Tibial artery (tissue), 4 donors: ENCODE data around the gene CCDC82.

Source experiments
- DNase-seq, 2 donors: peaks; one replicate each; pipeline ENCODE4 v3.0.0-alpha.2; 2019
- H3K27ac ChIP-seq, 2 donors: fragments of 200-600 bp; sonication (generic) in 1 of 2; 1 replicate in 1 of 2; 2 replicates in 1 of 2; pipeline ENCODE4 v1.5.1; 2018 to 2019; ENCODE audit warnings: mild to moderate bottlenecking in 1 of 2
- H3K27me3 ChIP-seq, 2 donors: fragments of 200-600 bp; sonication (generic) in 1 of 2; one replicate each; pipeline versions ENCODE4 v1.5.1 to v1.6.0; 2016 to 2019
- H3K36me3 ChIP-seq, 3 donors: fragments of 200-600 bp; sonication (generic) in 2 of 3; one replicate each; pipeline ENCODE4 v1.5.1; 2016 to 2019; ENCODE audit warnings: mild to moderate bottlenecking in 2 of 3
- H3K4me1 ChIP-seq, 4 donors: fragments of 200-600 bp; sonication (generic) in 2 of 4; 1 replicate in 3 of 4; 2 replicates in 1 of 4; pipeline ENCODE4 v1.5.1; 2016 to 2019
- H3K4me3 ChIP-seq, 2 donors: fragments of 200-600 bp; sonication (generic) in 1 of 2; 1 replicate in 1 of 2; 2 replicates in 1 of 2; pipeline ENCODE4 v1.5.1; 2018 to 2019; ENCODE audit warnings: mild to moderate bottlenecking in 2 of 2
- H3K9me3 ChIP-seq, 3 donors: fragments of 200-600 bp; sonication (generic) in 1 of 3; one replicate each; pipeline ENCODE4 v1.5.1; 2016 to 2019
- intact Hi-C: fragments of 100-400 bp; cut with DNase I; formaldehyde crosslinking; loops from one replicate; pipeline ENCODE4 v1.15.0; 2023; ENCODE audit warnings: low total_unique reads
- TF ChIP-seq, protein P1 (sequence below), 2 experiments: fragments of 200-600 bp in 1 of 2; fragments of 450-650 bp in 1 of 2; IDR thresholded peaks; one replicate each; pipeline ENCODE4 v1.5.1; 2017 to 2019; ENCODE audit warnings: antibody characterized with exemption in 2 of 2, mild to moderate bottlenecking in 1 of 2, moderate library complexity in 1 of 2

Gene CCDC82

GRCh38 chr11:96341211-96342013, 48.3 kb downstream of the CCDC82 start:
- peak; percentile 61 to 80 for DNase-seq
- TF ChIP-seq, protein P1, sequence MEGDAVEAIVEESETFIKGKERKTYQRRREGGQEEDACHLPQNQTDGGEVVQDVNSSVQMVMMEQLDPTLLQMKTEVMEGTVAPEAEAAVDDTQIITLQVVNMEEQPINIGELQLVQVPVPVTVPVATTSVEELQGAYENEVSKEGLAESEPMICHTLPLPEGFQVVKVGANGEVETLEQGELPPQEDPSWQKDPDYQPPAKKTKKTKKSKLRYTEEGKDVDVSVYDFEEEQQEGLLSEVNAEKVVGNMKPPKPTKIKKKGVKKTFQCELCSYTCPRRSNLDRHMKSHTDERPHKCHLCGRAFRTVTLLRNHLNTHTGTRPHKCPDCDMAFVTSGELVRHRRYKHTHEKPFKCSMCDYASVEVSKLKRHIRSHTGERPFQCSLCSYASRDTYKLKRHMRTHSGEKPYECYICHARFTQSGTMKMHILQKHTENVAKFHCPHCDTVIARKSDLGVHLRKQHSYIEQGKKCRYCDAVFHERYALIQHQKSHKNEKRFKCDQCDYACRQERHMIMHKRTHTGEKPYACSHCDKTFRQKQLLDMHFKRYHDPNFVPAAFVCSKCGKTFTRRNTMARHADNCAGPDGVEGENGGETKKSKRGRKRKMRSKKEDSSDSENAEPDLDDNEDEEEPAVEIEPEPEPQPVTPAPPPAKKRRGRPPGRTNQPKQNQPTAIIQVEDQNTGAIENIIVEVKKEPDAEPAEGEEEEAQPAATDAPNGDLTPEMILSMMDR (IDR thresholded peaks at IDR 0.05) = peak; percentile 44
- H3K4me1 ChIP-seq = peaks cover 4 to 55% (median 47%) of the 10 kb centered on the region in 4 donors
- H3K27ac ChIP-seq = peak overlapping the region; percentile 89 to 93
- intact Hi-C loops = loop anchor here (5.0 kb wide), 4 partner anchors 34 to 494 kb away; no protein-coding TSS in a partner anchor
- H3K9me3 ChIP-seq = no peaks in the 10 kb centered on the region
- peak overlapping the region; percentile 70 to 73 for H3K4me3 ChIP-seq
- no peaks in the 10 kb centered on the region for H3K27me3 ChIP-seq
- H3K36me3 ChIP-seq = no peaks in the 10 kb centered on the region

DNA sequence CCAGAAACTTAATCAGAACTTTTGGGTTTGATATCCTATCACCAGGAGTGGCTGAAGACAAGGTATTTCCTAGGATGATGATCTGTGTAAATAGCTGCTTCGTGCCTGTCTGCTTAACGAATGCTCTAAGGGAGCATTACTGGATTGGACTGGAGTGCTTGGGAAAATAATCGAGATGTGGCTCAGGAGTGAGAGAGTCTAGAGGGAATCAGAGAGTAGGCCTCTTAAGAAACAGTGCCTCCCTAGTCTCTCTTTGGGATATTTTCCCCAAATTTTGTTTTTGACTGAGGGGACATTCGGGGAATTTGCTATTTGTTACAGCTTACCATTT, 49.2 kb downstream of the CCDC82 start:
- H3K9me3 ChIP-seq = no peaks in the 10 kb centered on the region
- TF ChIP-seq, protein P1 (IDR thresholded peaks at IDR 0.05) = no peak
- H3K36me3 ChIP-seq = no peaks in the 10 kb centered on the region
- H3K4me3 ChIP-seq = peak overlapping the region; percentile 70 to 73
- DNase-seq = no peak
- H3K27me3 ChIP-seq = no peaks in the 10 kb centered on the region
- H3K4me1 ChIP-seq = peaks cover 4 to 62% (median 50%) of the 10 kb centered on the region in 4 donors
- intact Hi-C loops = loop anchor here (5.0 kb wide), 4 partner anchors 33 to 493 kb away; no protein-coding TSS in a partner anchor
- peak overlapping the region; percentile 89 to 93 for H3K27ac ChIP-seq

DNA sequence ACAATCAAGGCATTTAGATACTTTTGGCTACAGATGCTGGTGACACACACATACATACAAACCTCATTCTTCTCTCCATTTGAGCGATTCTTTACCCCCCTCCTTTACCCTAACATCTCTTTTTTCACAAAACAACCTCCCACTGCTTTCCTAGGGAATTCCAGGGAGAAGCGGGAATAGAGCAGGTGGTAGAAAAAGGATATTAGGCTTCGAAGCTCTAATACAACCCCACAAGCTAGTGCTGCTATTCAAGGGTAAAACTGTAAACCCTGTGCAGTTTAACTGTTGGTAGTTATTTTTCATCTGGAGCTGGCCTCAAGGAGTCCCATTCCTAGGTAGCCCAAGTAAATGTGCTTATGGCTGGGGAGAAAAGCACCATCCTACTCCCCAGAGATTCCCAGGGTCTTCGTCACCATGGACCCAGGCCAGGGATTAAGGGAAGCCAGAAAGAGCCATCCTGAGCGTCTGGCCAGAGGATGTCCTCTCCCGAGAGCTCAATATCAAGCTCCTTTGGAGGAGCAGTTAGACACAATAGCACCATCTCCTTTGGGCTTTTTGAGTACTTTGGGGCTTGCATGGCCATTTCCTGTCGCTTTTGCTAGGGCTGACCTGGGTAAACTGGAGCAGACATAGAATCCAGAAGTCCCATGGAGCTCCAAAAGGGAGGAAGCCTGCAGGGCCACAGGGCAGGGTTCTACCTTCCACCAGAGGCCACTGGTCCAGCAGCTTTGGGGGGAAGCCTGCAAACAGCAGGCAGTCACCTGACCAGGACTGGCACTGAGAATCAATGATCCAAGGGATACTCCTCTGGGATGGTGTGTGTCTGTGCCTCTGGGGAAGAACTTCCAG, 49.8 kb downstream of the CCDC82 start:
- H3K27me3 ChIP-seq = no peaks in the 10 kb centered on the region
- H3K36me3 ChIP-seq = no peaks in the 10 kb centered on the region
- H3K4me1 ChIP-seq = peaks cover 4 to 66% (median 50%) of the 10 kb centered on the region in 4 donors
- no peaks in the 10 kb centered on the region for H3K9me3 ChIP-seq
- H3K4me3 ChIP-seq = peak overlapping the region; percentile 70 to 73
- H3K27ac ChIP-seq = peak overlapping the region; percentile 89 to 93
- DNase-seq = peak in 1 of 2 donors; percentile 73
- intact Hi-C loops = loop anchor here (5.0 kb wide), 4 partner anchors 33 to 493 kb away; no protein-coding TSS in a partner anchor
- TF ChIP-seq, protein P1 (IDR thresholded peaks at IDR 0.05) = no peak

DNA sequence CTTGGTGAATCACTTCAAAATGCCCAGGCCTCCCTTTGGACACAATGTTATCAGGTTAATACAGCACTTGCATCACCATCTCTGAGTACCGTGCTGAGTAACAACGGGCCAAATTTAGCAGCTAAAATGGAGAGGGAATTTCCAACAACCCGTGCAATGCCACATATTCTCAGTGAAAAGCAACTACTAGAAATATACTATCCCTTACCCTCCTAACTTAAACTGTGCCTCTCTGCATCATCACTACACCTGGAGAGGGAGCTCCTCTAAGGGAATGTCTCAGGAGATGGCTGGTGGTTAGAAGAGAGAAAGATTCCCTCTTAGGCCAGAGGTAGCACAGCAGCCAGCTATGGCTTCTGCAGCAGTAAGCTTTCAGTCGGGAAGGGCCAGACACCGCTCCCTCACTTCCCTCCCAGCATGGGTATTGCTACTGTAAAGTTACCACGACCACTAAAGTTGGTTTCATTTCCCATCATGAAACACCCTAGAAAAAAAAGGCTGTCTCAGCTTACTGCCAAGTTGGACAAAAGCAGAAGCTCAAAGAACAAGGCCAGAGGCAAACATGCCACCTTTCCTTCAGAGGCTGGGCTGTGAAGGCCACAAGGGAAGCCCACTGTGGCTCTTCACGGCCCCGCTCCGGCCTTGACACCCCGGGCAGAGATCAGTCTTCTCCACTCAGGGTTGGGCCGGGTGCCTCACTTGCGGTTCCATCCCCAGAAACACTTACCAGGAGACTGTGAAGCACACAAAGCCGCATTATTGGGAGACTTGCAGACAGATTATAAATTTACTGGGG, 50.6 kb downstream of the CCDC82 start:
- no peaks in the 10 kb centered on the region for H3K9me3 ChIP-seq
- TF ChIP-seq, protein P1 (IDR thresholded peaks at IDR 0.05) = no peak
- intact Hi-C loops = no loop called here
- H3K27ac ChIP-seq = peak overlapping the region; percentile 89 to 93
- peak overlapping the region; percentile 70 to 73 for H3K4me3 ChIP-seq
- H3K4me1 ChIP-seq = peaks cover 4 to 68% (median 52%) of the 10 kb centered on the region in 4 donors
- DNase-seq = peak; percentile 57 to 73
- H3K27me3 ChIP-seq = no peaks in the 10 kb centered on the region
- peaks cover 0 to 3% (median 0%) of the 10 kb centered on the region in 3 donors for H3K36me3 ChIP-seq
